Stomach (tissue), 9 donors: ENCODE results near the gene DIPK1A. TPM values are rescaled to one million over a fixed set of nuclear protein-coding genes. Genes with fewer than 3 reads are reported as not detected.
"Not testable (repeated sequence)": the region's sequence is repeated elsewhere in the genome, so short reads cannot be mapped to it uniquely, and the experiment has no call there.

Experiments used
- DNase-seq, 2 donors: peaks; one replicate each; pipeline versions ENCODE4 v3.0.0 to v3.0.0-alpha.2; 2013 to 2019
- H3K27ac ChIP-seq, 5 donors: fragments of 200-600 bp in 4 of 5; sonication (generic) in 4 of 5; one replicate each; pipeline ENCODE4 v1.5.1; 2013 to 2019; ENCODE audit warnings: mild to moderate bottlenecking in 1 of 5, moderate library complexity in 1 of 5
- H3K27me3 ChIP-seq, 3 donors: fragments of 200-600 bp; sonication (generic); one replicate each; pipeline ENCODE4 v1.5.1; 2017 to 2019; ENCODE audit warnings: mixed run types in 1 of 3
- H3K36me3 ChIP-seq, 4 donors: fragments of 200-600 bp; sonication (generic); 1 replicate in 3 of 4; 2 replicates in 1 of 4; pipeline ENCODE4 v1.5.1; 2016 to 2019
- H3K4me1 ChIP-seq, 4 donors: fragments of 200-600 bp; sonication (generic); one replicate each; pipeline ENCODE4 v1.5.1; 2016 to 2019
- H3K4me3 ChIP-seq, 4 donors: fragments of 200-600 bp; sonication (generic) in 3 of 4; one replicate each; pipeline ENCODE4 v1.5.1; 2016 to 2019; ENCODE audit warnings: mild to moderate bottlenecking in 1 of 4
- H3K9me3 ChIP-seq, 4 donors: fragments of 200-600 bp; sonication (generic); one replicate each; pipeline ENCODE4 v1.5.1; 2016 to 2019
- EP300 ChIP-seq: sonication (generic); formaldehyde crosslinking; IDR thresholded peaks from one replicate; pipeline ENCODE4 v1.6.1; 2017; ENCODE audit warnings: antibody characterized with exemption
- POLR2A ChIP-seq, 4 donors: fragments of 450-650 bp; IDR thresholded peaks; one replicate each; pipeline ENCODE4 v1.6.1; 2016; ENCODE audit warnings: antibody characterized with exemption in 4 of 4, control low read depth in 2 of 4, mild to moderate bottlenecking in 1 of 4, moderate library complexity in 1 of 4
- POLR2AphosphoS5 ChIP-seq, 3 donors: sonication (generic); formaldehyde crosslinking; IDR thresholded peaks; one replicate each; pipeline ENCODE4 v1.6.1; 2016; ENCODE audit warnings: antibody characterized with exemption in 3 of 3
- WGBS, 5 donors: extraction: QIAGEN DNeasy Blood & Tissue Kit in 3 of 5; methylation state at CpG; one replicate each; pipeline versions ENCODE4 v1.1.5 to v1.1.7; 2013 to 2018; 5-methylcytosine and 5-hydroxymethylcytosine counted together
- intact Hi-C: fragments of 100-400 bp; cut with DNase I; formaldehyde crosslinking; loops from one replicate; pipeline ENCODE4 v1.15.1; 2023; ENCODE audit warnings: low total_unique reads
- polyA plus RNA-seq, 3 donors: library from polyadenylated mRNA; stranded (reverse); fragments of 200-250 nt; gene quantifications; one replicate each; pipeline ENCODE4 v1.2.3, GENCODE V29; 2013
- total RNA-seq, 5 donors: library from RNA; depleted of rRNA; stranded (reverse); fragments of >200 nt; gene quantifications; one replicate each; pipeline versions ENCODE4 v1.1.0 to v1.2.3, GENCODE V29; 2014 to 2016
- TF ChIP-seq, protein P1 (sequence below), 7 experiments: fragments of 450-650 bp in 4 of 7; fragments of 200-600 bp in 3 of 7; sonication (generic) in 3 of 7; IDR thresholded peaks; one replicate each; pipeline ENCODE4 v1.5.1; 2016 to 2019; ENCODE audit warnings: antibody characterized with exemption in 7 of 7, control low read depth in 2 of 7, mild to moderate bottlenecking in 1 of 7
- donor health status: healthy with polysubstance abuse.
- donor health status: Bipolar disorder and iron deficiency.
- donor health status: healthy.

DIPK1A gene
- total and polyA plus RNA-seq, 8 donors = 2.0 to 15.5 (median 5.0) TPM

GRCh38 chr1:92901126-92901525, 60.1 kb downstream of the DIPK1A start:
- Histone ChIP-seq H3K9me3 (peaks cover 0 to 9% (median 2%) of the 10 kb centered on the region in 4 donors), H3K4me1 (no peaks in the 10 kb centered on the region), H3K4me3 (no peak overlapping the region), H3K36me3 (peaks cover 0 to 6% (median 0%) of the 10 kb centered on the region in 4 donors), H3K27me3 (no peaks in the 10 kb centered on the region), H3K27ac (no peak overlapping the region)
- TF ChIP-seq EP300 (no peak), POLR2A (IDR thresholded peaks at IDR 0.05) (no peak), POLR2AphosphoS5 (IDR thresholded peaks at IDR 0.05) (no peak)
- TF ChIP-seq, protein P1, sequence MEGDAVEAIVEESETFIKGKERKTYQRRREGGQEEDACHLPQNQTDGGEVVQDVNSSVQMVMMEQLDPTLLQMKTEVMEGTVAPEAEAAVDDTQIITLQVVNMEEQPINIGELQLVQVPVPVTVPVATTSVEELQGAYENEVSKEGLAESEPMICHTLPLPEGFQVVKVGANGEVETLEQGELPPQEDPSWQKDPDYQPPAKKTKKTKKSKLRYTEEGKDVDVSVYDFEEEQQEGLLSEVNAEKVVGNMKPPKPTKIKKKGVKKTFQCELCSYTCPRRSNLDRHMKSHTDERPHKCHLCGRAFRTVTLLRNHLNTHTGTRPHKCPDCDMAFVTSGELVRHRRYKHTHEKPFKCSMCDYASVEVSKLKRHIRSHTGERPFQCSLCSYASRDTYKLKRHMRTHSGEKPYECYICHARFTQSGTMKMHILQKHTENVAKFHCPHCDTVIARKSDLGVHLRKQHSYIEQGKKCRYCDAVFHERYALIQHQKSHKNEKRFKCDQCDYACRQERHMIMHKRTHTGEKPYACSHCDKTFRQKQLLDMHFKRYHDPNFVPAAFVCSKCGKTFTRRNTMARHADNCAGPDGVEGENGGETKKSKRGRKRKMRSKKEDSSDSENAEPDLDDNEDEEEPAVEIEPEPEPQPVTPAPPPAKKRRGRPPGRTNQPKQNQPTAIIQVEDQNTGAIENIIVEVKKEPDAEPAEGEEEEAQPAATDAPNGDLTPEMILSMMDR (IDR thresholded peaks at IDR 0.05) = no peak
- WGBS, 5 donors = 87 to 100% (median 98%) methylated on average over 1 of the region's 1 CpG
- intact Hi-C loops = no loop called here
- no peak for DNase-seq

- no peak for TF ChIP-seq EP300
These were observed 60.7 kb downstream of the DIPK1A start for GRCh38 chr1:92900539-92900938.

DNA sequence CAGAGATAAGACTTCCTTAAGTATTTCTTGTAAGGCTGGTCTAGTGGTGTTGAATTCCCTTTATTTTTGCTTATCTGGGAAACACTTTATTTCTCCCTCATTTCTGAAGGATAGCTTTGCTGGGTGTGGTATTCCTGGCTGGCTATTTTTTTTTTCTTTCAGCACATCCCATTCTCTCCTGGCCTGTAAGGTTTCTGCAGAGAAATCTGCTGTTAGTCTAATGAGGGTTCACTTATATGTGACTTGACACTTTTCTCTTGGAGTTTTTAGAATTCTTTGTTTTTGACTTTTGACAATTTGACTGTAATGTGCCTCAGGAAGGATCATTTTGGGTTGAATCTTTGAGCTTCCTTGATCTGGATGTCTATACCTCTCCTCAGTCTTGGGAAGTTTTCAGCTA, 61.5 kb downstream of the DIPK1A start:
- no peak overlapping the region for H3K27ac ChIP-seq
- no peak overlapping the region for H3K4me3 ChIP-seq
- H3K9me3 ChIP-seq = peaks cover 0 to 9% (median 2%) of the 10 kb centered on the region in 4 donors
- peaks cover 0 to 6% (median 0%) of the 10 kb centered on the region in 4 donors for H3K36me3 ChIP-seq
- no peak for DNase-seq
- no peaks in the 10 kb centered on the region for H3K27me3 ChIP-seq
- no peaks in the 10 kb centered on the region for H3K4me1 ChIP-seq
- TF ChIP-seq POLR2AphosphoS5 (IDR thresholded peaks at IDR 0.05) (no peak), EP300 (no peak), POLR2A (IDR thresholded peaks at IDR 0.05) (no peak)
- TF ChIP-seq, protein P1 (IDR thresholded peaks at IDR 0.05) = no peak
- intact Hi-C loops = no loop called here

More at GRCh38 chr1:92900539-92900938, 60.7 kb downstream of the DIPK1A start:
- Histone ChIP-seq H3K4me3 (no peak overlapping the region), H3K27ac (no peak overlapping the region), H3K27me3 (no peaks in the 10 kb centered on the region), H3K4me1 (no peaks in the 10 kb centered on the region), H3K36me3 (peaks cover 0 to 6% (median 0%) of the 10 kb centered on the region in 4 donors), H3K9me3 (peaks cover 0 to 9% (median 2%) of the 10 kb centered on the region in 4 donors)
- intact Hi-C loops = no loop called here
- no peak for DNase-seq

- H3K36me3 ChIP-seq, H3K4me1 ChIP-seq, H3K27me3 ChIP-seq, intact Hi-C loops, H3K4me3 ChIP-seq, H3K9me3 ChIP-seq, DNase-seq, H3K27ac ChIP-seq: not testable (repeated sequence)
- WGBS, 5 donors = 84 to 89% (median 88%) methylated on average over 2 of the region's 2 CpGs
These were observed 63.2 kb downstream of the DIPK1A start for GRCh38 chr1:92898053-92898452.

DNA sequence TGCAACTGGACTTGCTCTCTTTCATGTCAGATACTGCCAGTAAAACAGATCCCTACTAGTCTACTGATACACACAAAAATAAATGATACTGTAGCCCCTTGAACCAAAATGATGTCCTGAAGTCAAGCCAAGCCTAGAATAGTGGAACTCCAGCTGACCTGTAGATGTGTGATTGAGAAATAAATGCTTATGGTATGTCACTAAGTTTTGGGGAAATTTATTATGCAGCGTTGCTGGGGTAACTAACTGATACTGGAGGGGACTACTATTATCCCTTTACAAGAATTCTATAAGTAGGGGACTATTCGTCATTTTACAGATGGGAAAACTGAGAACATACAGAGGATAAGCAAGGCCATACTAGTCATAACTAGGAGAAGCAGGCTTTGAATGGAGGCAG, 73.8 kb downstream of the DIPK1A start:
- Histone ChIP-seq H3K27ac (peak overlapping the region in 1 of 5 donors; percentile 26), H3K9me3 (peaks cover 0 to 17% (median 2%) of the 10 kb centered on the region in 4 donors), H3K4me1 (peaks cover 0 to 17% (median 8%) of the 10 kb centered on the region in 4 donors), H3K27me3 (no peaks in the 10 kb centered on the region), H3K36me3 (no peaks in the 10 kb centered on the region), H3K4me3 (no peak overlapping the region)
- intact Hi-C loops = no loop called here
- WGBS, 5 donors = 94 to 98% (median 95%) methylated on average over 2 of the region's 2 CpGs
- TF ChIP-seq POLR2A (IDR thresholded peaks at IDR 0.05) = no peak
- TF ChIP-seq POLR2AphosphoS5 (IDR thresholded peaks at IDR 0.05) = no peak
- TF ChIP-seq EP300 = no peak
- TF ChIP-seq, protein P1 (IDR thresholded peaks at IDR 0.05) = no peak
- no peak for DNase-seq
